SK-N-SH (cell line): ENCODE data around the gene TMIGD2. TPM values are rescaled to one million over a fixed set of nuclear protein-coding genes. Genes with fewer than 3 reads are reported as not detected.

Experiments
- CTCF ChIA-PET: fragments of 300-600, 350-600 bp; formaldehyde crosslinking; extraction: SDS; loops from one replicate; lab custom pipeline; 2021; lab: Yijun Ruan, JAX
- POLR2A ChIA-PET: fragments of 350-600 bp; sonication (Branson Sonifier 250); formaldehyde crosslinking; extraction: SDS; loops from one replicate; lab custom pipeline; 2020; ENCODE audit warnings: antibody characterized with exemption, inconsistent platforms; lab: Yijun Ruan, JAX
- DNase-seq: peaks from one replicate; pipeline ENCODE4 v3.0.0; 2012
- H2AFZ ChIP-seq: fragments of 200-600 bp; sonication (generic); 2 replicates; pipeline ENCODE4 v1.8.1; 2016; ENCODE audit warnings: antibody characterized with exemption, mild to moderate bottlenecking, low read depth
- H3F3A ChIP-seq: fragments of 200-600 bp; sonication (generic); replicated peaks from 2 replicates; pipeline ENCODE3; 2016; ENCODE audit warnings: antibody characterized with exemption, mild to moderate bottlenecking; ENCODE audit not compliant: insufficient read depth
- H3K27ac ChIP-seq, 2 experiments: fragments of 200-500 bp in 1 of 2; fragments of 200-600 bp in 1 of 2; sonication (Bioruptor generic) in 1 of 2; sonication (generic), shearing (Covaris generic) in 1 of 2; 2 replicates each; pipeline versions ENCODE4 v1.5.1 to v1.6.1; 2014 to 2016; ENCODE audit warnings: low read depth in 2 of 2, inconsistent platforms in 1 of 2, low read length in 1 of 2, mild to moderate bottlenecking in 1 of 2, mixed read lengths in 1 of 2
- H3K27me3 ChIP-seq: fragments of 200-600 bp; sonication (generic), shearing (Covaris generic); 2 replicates; pipeline ENCODE4 v1.6.1; 2016; ENCODE audit warnings: mixed run types; ENCODE audit not compliant: insufficient read depth
- H3K36me3 ChIP-seq, 2 experiments: fragments of 200-500 bp in 1 of 2; fragments of 200-600 bp in 1 of 2; sonication (Bioruptor generic) in 1 of 2; sonication (generic) in 1 of 2; replicated peaks in 1 of 2; 2 replicates each; pipeline versions ENCODE3 to v1.5.1; 2014 to 2016; ENCODE audit warnings: low read length in 1 of 2, mild to moderate bottlenecking in 1 of 2; ENCODE audit not compliant: insufficient read depth in 2 of 2, control insufficient read depth in 1 of 2
- H3K4me1 ChIP-seq, 2 experiments: fragments of 200-500 bp in 1 of 2; fragments of 200-600 bp in 1 of 2; sonication (Bioruptor generic) in 1 of 2; sonication (generic), shearing (Covaris generic) in 1 of 2; 2 replicates each; pipeline versions ENCODE4 v1.5.1 to v1.6.1; 2014 to 2016; ENCODE audit warnings: low read depth in 1 of 2, low read length in 1 of 2, mixed run types in 1 of 2; ENCODE audit not compliant: insufficient read depth in 2 of 2, control insufficient read depth in 1 of 2
- H3K4me2 ChIP-seq: fragments of 200-600 bp; sonication (generic), shearing (Covaris generic); 2 replicates; pipeline ENCODE4 v1.6.1; 2017; ENCODE audit warnings: mixed run types
- H3K4me3 ChIP-seq, 2 experiments: fragments of 200-500 bp in 1 of 2; fragments of 200-600 bp in 1 of 2; sonication (Bioruptor generic) in 1 of 2; sonication (generic), shearing (Covaris generic) in 1 of 2; 2 replicates each; pipeline versions ENCODE4 v1.5.1 to v1.8.1; 2014 to 2016; ENCODE audit warnings: low read depth in 2 of 2, inconsistent platforms in 1 of 2, low read length in 1 of 2, mild to moderate bottlenecking in 1 of 2, mixed read lengths in 1 of 2, moderate library complexity in 1 of 2
- H3K79me2 ChIP-seq: fragments of 200-600 bp; sonication (generic); 2 replicates; pipeline ENCODE4 v1.8.1; 2017; ENCODE audit warnings: mild to moderate bottlenecking; ENCODE audit not compliant: insufficient read depth
- H3K9ac ChIP-seq: fragments of 200-600 bp; sonication (generic); 2 replicates; pipeline ENCODE4 v1.6.1; 2017; ENCODE audit warnings: mixed run types
- H3K9me2 ChIP-seq: fragments of 200-600 bp; sonication (generic); 2 replicates; pipeline ENCODE4 v1.6.1; 2017; ENCODE audit warnings: mixed run types
- H3K9me3 ChIP-seq: fragments of 200-600 bp; sonication (generic); 2 replicates; pipeline ENCODE4 v1.6.1; 2017; ENCODE audit warnings: mixed run types, mild to moderate bottlenecking, moderate library complexity
- H4K20me1 ChIP-seq: fragments of 200-600 bp; sonication (generic); 2 replicates; pipeline ENCODE4 v1.6.1; 2017; ENCODE audit warnings: mild to moderate bottlenecking, mixed run types; ENCODE audit not compliant: insufficient read depth
- CHD2 ChIP-seq: fragments of 150-350 bp; IDR thresholded peaks from 2 replicates; pipeline ENCODE4 v1.6.1; 2018; ENCODE audit warnings: low read length; ENCODE audit not compliant: partially characterized antibody
- ELF1 ChIP-seq: IDR thresholded peaks from 2 replicates; pipeline ENCODE4 v1.4.0; 2012
- EP300 ChIP-seq, 2 experiments: IDR thresholded peaks; 2 replicates each; pipeline versions ENCODE4 v1.4.0 to v1.6.1; 2012; ENCODE audit warnings: borderline replicate concordance in 1 of 2, low read depth in 1 of 2, low read length in 1 of 2
- FOXJ3 ChIP-seq: sonication (generic); formaldehyde crosslinking; IDR thresholded peaks from 2 replicates; pipeline ENCODE4 v1.5.1; 2020; ENCODE audit warnings: mild to moderate bottlenecking, missing genetic modification reagents
- FOXM1 ChIP-seq: IDR thresholded peaks from 2 replicates; pipeline ENCODE4 v1.4.0; 2012; ENCODE audit warnings: low read depth, mild to moderate bottlenecking
- GABPA ChIP-seq: IDR thresholded peaks from 2 replicates; pipeline ENCODE4 v1.4.0; 2012; ENCODE audit warnings: low read depth, mild to moderate bottlenecking
- JUND ChIP-seq: IDR thresholded peaks from 2 replicates; pipeline ENCODE4 v1.4.0; 2012
- MAX ChIP-seq: IDR thresholded peaks from 2 replicates; pipeline ENCODE4 v1.4.0; 2012; ENCODE audit warnings: low read depth
- MEF2A ChIP-seq: IDR thresholded peaks from 2 replicates; pipeline ENCODE4 v1.4.0; 2012; ENCODE audit warnings: low read depth, borderline replicate concordance
- MXI1 ChIP-seq: IDR thresholded peaks from 2 replicates; pipeline ENCODE4 v1.6.1; 2012; ENCODE audit warnings: mild to moderate bottlenecking, low read depth, low read length, improper control_type of control experiment
- PBX3 ChIP-seq: IDR thresholded peaks from 2 replicates; pipeline ENCODE4; 2012
- POLR2AphosphoS5 ChIP-seq: IDR thresholded peaks from 2 replicates; pipeline ENCODE4 v1.6.1; 2012; ENCODE audit warnings: low read depth, low read length
- RCOR1 ChIP-seq: fragments of 150-350 bp; IDR thresholded peaks from 2 replicates; pipeline ENCODE4 v1.6.1; 2017; ENCODE audit warnings: antibody characterized with exemption, low read length
- RFX5 ChIP-seq: IDR thresholded peaks from 2 replicates; pipeline ENCODE4 v1.6.1; 2012; ENCODE audit warnings: mild to moderate bottlenecking, improper control_type of control experiment, low read length
- RXRA ChIP-seq: IDR thresholded peaks from 2 replicates; pipeline ENCODE4 v1.4.0; 2012; ENCODE audit warnings: low read depth, mild to moderate bottlenecking, borderline replicate concordance
- SIN3A ChIP-seq: IDR thresholded peaks from 2 replicates; pipeline ENCODE4 v1.6.1; 2012; ENCODE audit warnings: low read depth, mild to moderate bottlenecking, low read length, moderate library complexity, borderline replicate concordance
- SMC3 ChIP-seq: IDR thresholded peaks from 2 replicates; pipeline ENCODE4 v1.6.1; 2012; ENCODE audit warnings: low read depth, low read length, improper control_type of control experiment
- TAF1 ChIP-seq: IDR thresholded peaks from 2 replicates; pipeline ENCODE4 v1.6.1; 2012; ENCODE audit warnings: low read depth, mild to moderate bottlenecking, low read length, moderate library complexity, borderline replicate concordance
- TCF12 ChIP-seq: IDR thresholded peaks from 2 replicates; pipeline ENCODE4 v1.4.0; 2012
- TEAD4 ChIP-seq: IDR thresholded peaks from 2 replicates; pipeline ENCODE4 v1.4.0; 2012; ENCODE audit warnings: mild to moderate bottlenecking, borderline replicate concordance; ENCODE audit not compliant: insufficient read depth
- YY1 ChIP-seq: IDR thresholded peaks from 2 replicates; pipeline ENCODE4 v1.4.0; 2012; ENCODE audit warnings: low read depth, mild to moderate bottlenecking
- ZBTB33 ChIP-seq: IDR thresholded peaks from 2 replicates; pipeline ENCODE4 v1.4.0; 2012; ENCODE audit warnings: low read depth, borderline replicate concordance
- WGBS: methylation state at CpG from one replicate; pipeline ENCODE4 v1.1.6; 2017; ENCODE audit warnings: low lambda C conversion rate; 5-methylcytosine and 5-hydroxymethylcytosine counted together
- polyA plus RNA-seq, 3 experiments: library from polyadenylated mRNA; depleted of rRNA; stranded (reverse); fragments of >200 nt; gene quantifications; 2 replicates each; pipeline ENCODE4 v1.2.3, GENCODE V29; 2012

The TMIGD2 gene
- polyA plus RNA-seq, 1 of the 3 experiments (the other 2 are of a cell fraction), result not detected

- Histone ChIP-seq H3K27me3 (no peaks in the 10 kb centered on the region), H4K20me1 (no peaks in the 10 kb centered on the region), H3K79me2 (no peaks in the 10 kb centered on the region), H3K4me2 (no peak overlapping the region), H3K27ac (no peak overlapping the region), H3K4me3 (no peak overlapping the region), H3F3A (no peaks in the 10 kb centered on the region), H3K4me1 (no peaks in the 10 kb centered on the region), H3K9me3 (no peaks in the 10 kb centered on the region), H3K36me3 (peaks cover 10 to 16% of the 10 kb centered on the region in 2 experiments), H3K9me2 (no peaks in the 10 kb centered on the region), H3K9ac (no peak overlapping the region), H2AFZ (no peak overlapping the region)
- ChIA-PET CTCF (interaction anchor here (0.6 to 2.4 kb wide), 4 partner anchors 33 to 104 kb away, joined by 3 to 13 read pairs (median 6); no protein-coding TSS in a partner anchor), POLR2A (interaction anchor here (0.6 kb wide), 1 partner anchor 85 kb away, joined by 3 read pairs; no protein-coding TSS in a partner anchor)
- 97% methylated on average over 2 of the region's 2 CpGs for WGBS
- TF ChIP-seq CHD2, result no peak
- no peak for TF ChIP-seq TEAD4
- TF ChIP-seq SIN3A, result no peak
- TF ChIP-seq RXRA, result no peak
- no peak for TF ChIP-seq TAF1
- no peak for TF ChIP-seq PBX3
- no peak for TF ChIP-seq RCOR1
- TF ChIP-seq YY1, result no peak
- TF ChIP-seq SMC3, result no peak
- no peak for TF ChIP-seq GABPA
- DNase-seq, result peak; percentile 2
These were observed 17.0 kb upstream of the TMIGD2 start for GRCh38 chr19:4319067-4319718.

- no peak overlapping the region for H3K4me2 ChIP-seq
- no peaks in the 10 kb centered on the region for H3K9me2 ChIP-seq
- peak; percentile 11 for DNase-seq
- no peak overlapping the region for H3K27ac ChIP-seq
- H2AFZ ChIP-seq, result no peak overlapping the region
- POLR2A ChIA-PET, result no interaction called here
- no peaks in the 10 kb centered on the region for H3F3A ChIP-seq
- no peaks in the 10 kb centered on the region for H3K27me3 ChIP-seq
- H3K79me2 ChIP-seq, result no peaks in the 10 kb centered on the region
- H3K4me1 ChIP-seq, result no peaks in the 10 kb centered on the region
- H3K36me3 ChIP-seq, result peaks cover 10 to 16% of the 10 kb centered on the region in 2 experiments
- H3K9me3 ChIP-seq, result no peaks in the 10 kb centered on the region
- CTCF ChIA-PET, result interaction anchor here (0.6 kb wide), 1 partner anchor 94 kb away, joined by 3 read pairs; no protein-coding TSS in a partner anchor
- no peak overlapping the region for H3K9ac ChIP-seq
- 98% methylated on average over 7 of the region's 7 CpGs for WGBS
- no peaks in the 10 kb centered on the region for H4K20me1 ChIP-seq
- no peak overlapping the region for H3K4me3 ChIP-seq
- TF ChIP-seq SMC3, result no peak
- no peak for TF ChIP-seq TCF12
- TF ChIP-seq EP300 (IDR thresholded peaks at IDR 0.05; ENCODE audit: borderline replicate concordance in 1 of 2, low read depth in 1 of 2, low read length in 1 of 2), result no peak
- TF ChIP-seq FOXJ3 (CRISPR knock-in tag), result no peak
- no peak for TF ChIP-seq MAX
- TF ChIP-seq MXI1, result no peak
- TF ChIP-seq JUND, result no peak
- TF ChIP-seq FOXM1, result no peak
- no peak for TF ChIP-seq MEF2A
- TF ChIP-seq TAF1, result no peak
- TF ChIP-seq CHD2, result no peak
- TF ChIP-seq ELF1, result no peak
- TF ChIP-seq RXRA, result no peak
- TF ChIP-seq YY1, result no peak
- TF ChIP-seq POLR2AphosphoS5, result no peak
- TF ChIP-seq ZBTB33, result no peak
- TF ChIP-seq RFX5, result no peak
These were observed 16.3 kb upstream of the TMIGD2 start for GRCh38 chr19:4318460-4318859.
